Inflammatory macrophage (primary cell): ENCODE measurements around the gene LAMTOR3.
A peak's percentile ranks its signal among the peaks of the same experiment; 100 is the strongest.

Experiments
- DNase-seq, 2 donors: peaks; one replicate each; pipeline ENCODE4 v3.0.0-alpha.2; 2020 to 2022
- total RNA-seq, 18 experiments: gene quantifications; one replicate each; lab custom pipeline; 2026; ENCODE audit warnings: mixed read lengths in 6 of 18, inconsistent platforms in 2 of 18; lab: John Stamatoyannopoulos, UW

The LAMTOR3 gene
- 58.4 to 133 (median 88.2) reads per million in 18 experiments for total RNA-seq

- peak; percentile 95 to 96 for DNase-seq
Observed at GRCh38 chr4:99894161-99894997, at the start of gene LAMTOR3. Gene LAMTOR3 (minus strand): TSS chr4:99894427. CDS start chr4:99893963, 464 bp downstream.

- DNase-seq, result no peak
Observed at GRCh38 chr4:99938243-99938753, 44.1 kb upstream of the LAMTOR3 start.

- DNase-seq, result no peak
Observed at GRCh38 chr4:99934891-99935290, 40.7 kb upstream of the LAMTOR3 start.

- no peak for DNase-seq
Observed at GRCh38 chr4:99927566-99927965, 33.3 kb upstream of the LAMTOR3 start.

GRCh38 chr4:99921174-99921573, 26.9 kb upstream of the LAMTOR3 start:
- DNase-seq, result no peak

- no peak for DNase-seq
Observed at GRCh38 chr4:99918656-99919055, 24.4 kb upstream of the LAMTOR3 start.

GRCh38 chr4:99917575-99917974, 23.3 kb upstream of the LAMTOR3 start:
- no peak for DNase-seq

- DNase-seq, result no peak
Observed at GRCh38 chr4:99915449-99915848, 21.2 kb upstream of the LAMTOR3 start.

- DNase-seq, result no peak
Observed at GRCh38 chr4:99894998-99895397, 771 bp upstream of the LAMTOR3 start.

GRCh38 chr4:99893839-99894160, 427 bp downstream of the LAMTOR3 start:
- peak; percentile 12 to 47 for DNase-seq

GRCh38 chr4:99893029-99893428, 1.2 kb downstream of the LAMTOR3 start:
- DNase-seq, result no peak

GRCh38 chr4:99891351-99891750, 2.9 kb downstream of the LAMTOR3 start:
- no peak for DNase-seq

- DNase-seq, result no peak
Observed at GRCh38 chr4:99887837-99888236, 6.4 kb downstream of the LAMTOR3 start.

GRCh38 chr4:99886146-99886545, 8.1 kb downstream of the LAMTOR3 start:
- DNase-seq, result no peak

GRCh38 chr4:99885687-99886086, 8.5 kb downstream of the LAMTOR3 start:
- DNase-seq, result no peak

- DNase-seq, result peak; percentile 45 to 46
Observed at GRCh38 chr4:99885063-99885664, 9.1 kb downstream of the LAMTOR3 start.

GRCh38 chr4:99879458-99879857, 14.8 kb downstream of the LAMTOR3 start:
- DNase-seq, result peak in 1 of 2 donors; percentile 26

- no peak for DNase-seq
Observed at GRCh38 chr4:99878604-99879003, 15.6 kb downstream of the LAMTOR3 start.

GRCh38 chr4:99876946-99877345, 17.3 kb downstream of the LAMTOR3 start:
- no peak for DNase-seq

GRCh38 chr4:99875071-99875470, 19.2 kb downstream of the LAMTOR3 start:
- no peak for DNase-seq

GRCh38 chr4:99872570-99872969, 21.7 kb downstream of the LAMTOR3 start:
- DNase-seq, result no peak

- no peak for DNase-seq
Observed at GRCh38 chr4:99868126-99868596, 26.1 kb downstream of the LAMTOR3 start.

- no peak for DNase-seq
Observed at GRCh38 chr4:99863804-99864203, 30.4 kb downstream of the LAMTOR3 start.
